Chondrocyte (in vitro differentiated cells): ENCODE data around the gene BLTP3A. TPM values are rescaled to one million over a fixed set of nuclear protein-coding genes. Genes with fewer than 3 reads are reported as not detected.
A peak's percentile ranks its signal among the peaks of the same experiment; 100 is the strongest.
"Not testable (repeated sequence)": the region's sequence is repeated elsewhere in the genome, so short reads cannot be mapped to it uniquely, and the experiment has no call there.

Experiments
- DNase-seq: peaks from one replicate; pipeline ENCODE4 v3.0.0; 2021; ENCODE audit warnings: mixed read lengths, low spot score
- H3K27ac Mint-ChIP-seq: one replicate; pipeline ENCODE4 v1.8.0; 2021; ENCODE audit warnings: mild to moderate bottlenecking, moderate library complexity, mixed read lengths; ENCODE audit not compliant: unreplicated experiment
- H3K27me3 Mint-ChIP-seq: 2 replicates; pipeline ENCODE4 v1.8.0; 2021; ENCODE audit warnings: low read depth, mixed read lengths
- H3K36me3 Mint-ChIP-seq: 2 replicates; pipeline ENCODE4 v1.8.0; 2021; ENCODE audit warnings: low read depth, mixed read lengths
- H3K4me1 Mint-ChIP-seq: 2 replicates; pipeline ENCODE4 v1.8.0; 2021; ENCODE audit warnings: low read depth, mild to moderate bottlenecking, mixed read lengths
- H3K4me3 Mint-ChIP-seq: one replicate; pipeline ENCODE4 v1.8.0; 2021; ENCODE audit warnings: mild to moderate bottlenecking, moderate library complexity, mixed read lengths; ENCODE audit not compliant: unreplicated experiment
- H3K9me3 Mint-ChIP-seq: 2 replicates; pipeline ENCODE4 v1.8.0; 2021; ENCODE audit warnings: low read depth, mixed read lengths
- CTCF ChIP-seq: fragments of 200-600 bp; sonication (generic); IDR thresholded peaks from 2 replicates; pipeline ENCODE4 v1.5.0; 2021; ENCODE audit warnings: antibody characterized with exemption, mild to moderate bottlenecking, moderate library complexity
- total RNA-seq: library from RNA; stranded (reverse); gene quantifications from 3 replicates; pipeline ENCODE4 v1.2.1, GENCODE V29; 2021

The BLTP3A gene
- total RNA-seq, 1 donor from 2014 or later, result 20.8 TPM

GRCh38 chr6:34773916-34774315 lies 18.0 kb upstream of the BLTP3A start:
- peaks cover 20% of the 10 kb centered on the region for H3K36me3 Mint-ChIP-seq
- no peaks in the 10 kb centered on the region for H3K9me3 Mint-ChIP-seq
- H3K27me3 Mint-ChIP-seq, result no peaks in the 10 kb centered on the region
- peaks cover 6% of the 10 kb centered on the region for H3K4me1 Mint-ChIP-seq
- DNase-seq, result no peak
- H3K4me3 Mint-ChIP-seq, result no peak overlapping the region
- no peak overlapping the region for H3K27ac Mint-ChIP-seq
- no peak for TF ChIP-seq CTCF

GRCh38 chr6:34774967-34775366 lies 16.9 kb upstream of the BLTP3A start:
- DNase-seq, result no peak
- no peaks in the 10 kb centered on the region for H3K9me3 Mint-ChIP-seq
- peaks cover 6% of the 10 kb centered on the region for H3K4me1 Mint-ChIP-seq
- no peak for TF ChIP-seq CTCF
- peaks cover 20% of the 10 kb centered on the region for H3K36me3 Mint-ChIP-seq
- H3K27ac Mint-ChIP-seq, result no peak overlapping the region
- no peak overlapping the region for H3K4me3 Mint-ChIP-seq
- no peaks in the 10 kb centered on the region for H3K27me3 Mint-ChIP-seq

GRCh38 chr6:34785375-34785774 lies 6.5 kb upstream of the BLTP3A start:
- H3K4me3 Mint-ChIP-seq, H3K36me3 Mint-ChIP-seq, H3K27me3 Mint-ChIP-seq, H3K4me1 Mint-ChIP-seq, DNase-seq, H3K9me3 Mint-ChIP-seq: not testable (repeated sequence)
- peak overlapping the region; percentile 41 for H3K27ac Mint-ChIP-seq

- H3K4me1 Mint-ChIP-seq, H3K4me3 Mint-ChIP-seq, H3K9me3 Mint-ChIP-seq, H3K27me3 Mint-ChIP-seq, H3K36me3 Mint-ChIP-seq, H3K27ac Mint-ChIP-seq, DNase-seq: not testable (repeated sequence)
Observed at GRCh38 chr6:34787152-34787551, 4.7 kb upstream of the BLTP3A start.

- H3K27me3 Mint-ChIP-seq, result no peaks in the 10 kb centered on the region
- H3K36me3 Mint-ChIP-seq, result no peaks in the 10 kb centered on the region
- TF ChIP-seq CTCF, result no peak
- H3K4me3 Mint-ChIP-seq, result no peak overlapping the region
- peaks cover 11% of the 10 kb centered on the region for H3K4me1 Mint-ChIP-seq
- no peaks in the 10 kb centered on the region for H3K9me3 Mint-ChIP-seq
- no peak overlapping the region for H3K27ac Mint-ChIP-seq
- DNase-seq, result no peak
Observed at GRCh38 chr6:34788111-34788510, 3.8 kb upstream of the BLTP3A start.

- Mint-ChIP-seq H3K4me3 (peak overlapping the region; percentile 96), H3K9me3 (no peaks in the 10 kb centered on the region), H3K4me1 (peaks cover 26% of the 10 kb centered on the region), H3K27ac (peak overlapping the region; percentile 93), H3K27me3 (no peaks in the 10 kb centered on the region), H3K36me3 (no peaks in the 10 kb centered on the region)
- TF ChIP-seq CTCF, result peak; percentile 65
- DNase-seq, result no peak
Observed at GRCh38 chr6:34791164-34791700, 651 bp upstream of the BLTP3A start.
